BE2C (cell line): ENCODE measurements around the gene DENND4C.

Experiments
- DNase-seq: peaks from one replicate; pipeline ENCODE4 v3.0.0-alpha.2; 2020
- H3K27me3 ChIP-seq: fragments of 250-450 bp; sonication (Bioruptor Pico); 2 replicates; pipeline ENCODE4 v1.5.1; 2020; ENCODE audit warnings: mild to moderate bottlenecking
- H3K36me3 ChIP-seq: fragments of 250-450 bp; sonication (Bioruptor Pico); 2 replicates; pipeline ENCODE4 v1.5.1; 2020; ENCODE audit warnings: mild to moderate bottlenecking
- H3K4me1 ChIP-seq: fragments of 250-450 bp; sonication (Bioruptor Pico); 2 replicates; pipeline ENCODE4 v1.5.1; 2020
- H3K4me3 ChIP-seq: 2 replicates; pipeline ENCODE4 v1.5.1; 2011; ENCODE audit warnings: low read depth, low read length
- H3K9me3 ChIP-seq: fragments of 250-450 bp; sonication (Bioruptor Pico); 2 replicates; pipeline ENCODE4 v1.5.1; 2020
- TF ChIP-seq, protein P1 (sequence below): IDR thresholded peaks from 2 replicates; pipeline ENCODE4 v1.5.1; 2012; ENCODE audit warnings: mild to moderate bottlenecking, low read depth, low read length

DENND4C gene

DNA sequence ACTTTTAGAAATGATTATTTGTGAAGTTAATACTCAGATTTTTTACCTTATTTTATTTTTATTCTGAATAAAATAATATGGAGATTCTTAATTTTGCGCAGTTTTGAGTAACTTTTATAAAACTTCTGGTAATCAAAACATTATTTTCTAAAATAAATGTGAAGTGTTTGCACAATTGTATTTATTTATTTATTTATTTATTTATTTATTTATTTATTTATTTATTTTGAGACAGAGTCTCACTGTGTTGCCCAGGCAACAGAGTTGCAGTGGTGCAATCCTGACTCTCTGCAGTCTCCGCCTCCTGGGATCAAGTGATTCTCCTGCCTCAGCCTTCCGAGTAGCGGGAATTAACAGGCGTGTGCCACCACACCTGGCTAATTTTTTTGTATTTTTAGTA lies 76.1 kb downstream of the DENND4C start:
- Histone ChIP-seq H3K9me3 (no peaks in the 10 kb centered on the region), H3K27me3 (no peaks in the 10 kb centered on the region), H3K4me3 (no peak overlapping the region), H3K36me3 (peaks cover 4% of the 10 kb centered on the region), H3K4me1 (no peaks in the 10 kb centered on the region)
- no peak for DNase-seq
- TF ChIP-seq, protein P1, sequence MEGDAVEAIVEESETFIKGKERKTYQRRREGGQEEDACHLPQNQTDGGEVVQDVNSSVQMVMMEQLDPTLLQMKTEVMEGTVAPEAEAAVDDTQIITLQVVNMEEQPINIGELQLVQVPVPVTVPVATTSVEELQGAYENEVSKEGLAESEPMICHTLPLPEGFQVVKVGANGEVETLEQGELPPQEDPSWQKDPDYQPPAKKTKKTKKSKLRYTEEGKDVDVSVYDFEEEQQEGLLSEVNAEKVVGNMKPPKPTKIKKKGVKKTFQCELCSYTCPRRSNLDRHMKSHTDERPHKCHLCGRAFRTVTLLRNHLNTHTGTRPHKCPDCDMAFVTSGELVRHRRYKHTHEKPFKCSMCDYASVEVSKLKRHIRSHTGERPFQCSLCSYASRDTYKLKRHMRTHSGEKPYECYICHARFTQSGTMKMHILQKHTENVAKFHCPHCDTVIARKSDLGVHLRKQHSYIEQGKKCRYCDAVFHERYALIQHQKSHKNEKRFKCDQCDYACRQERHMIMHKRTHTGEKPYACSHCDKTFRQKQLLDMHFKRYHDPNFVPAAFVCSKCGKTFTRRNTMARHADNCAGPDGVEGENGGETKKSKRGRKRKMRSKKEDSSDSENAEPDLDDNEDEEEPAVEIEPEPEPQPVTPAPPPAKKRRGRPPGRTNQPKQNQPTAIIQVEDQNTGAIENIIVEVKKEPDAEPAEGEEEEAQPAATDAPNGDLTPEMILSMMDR = no peak

DNA sequence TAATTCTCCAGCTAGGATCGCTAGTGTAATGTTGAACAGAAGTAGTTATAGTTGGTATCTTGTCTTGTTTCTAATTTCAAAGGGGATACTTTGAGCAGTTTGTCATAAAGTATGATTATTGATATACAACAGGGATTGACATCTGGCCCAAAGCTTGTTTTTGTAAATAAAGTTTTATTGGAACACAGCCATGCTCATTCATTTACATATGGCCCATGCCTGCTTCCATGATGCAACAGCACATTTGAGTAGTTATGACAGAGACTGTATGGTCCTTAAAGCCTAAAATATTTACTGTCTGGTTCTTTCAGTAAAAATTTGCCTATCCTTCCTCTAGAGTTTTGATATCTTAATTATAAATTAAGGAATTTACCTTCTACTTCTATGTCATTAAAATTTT lies 79.8 kb downstream of the DENND4C start:
- H3K36me3 ChIP-seq = no peaks in the 10 kb centered on the region; the same call in 1 of the 2 replicates
- no peaks in the 10 kb centered on the region; the same call in 1 of the 2 replicates for H3K4me1 ChIP-seq
- H3K4me3 ChIP-seq = no peak overlapping the region
- no peaks in the 10 kb centered on the region for H3K27me3 ChIP-seq
- TF ChIP-seq, protein P1 = no peak
- H3K9me3 ChIP-seq = no peaks in the 10 kb centered on the region
- no peak for DNase-seq

DNA sequence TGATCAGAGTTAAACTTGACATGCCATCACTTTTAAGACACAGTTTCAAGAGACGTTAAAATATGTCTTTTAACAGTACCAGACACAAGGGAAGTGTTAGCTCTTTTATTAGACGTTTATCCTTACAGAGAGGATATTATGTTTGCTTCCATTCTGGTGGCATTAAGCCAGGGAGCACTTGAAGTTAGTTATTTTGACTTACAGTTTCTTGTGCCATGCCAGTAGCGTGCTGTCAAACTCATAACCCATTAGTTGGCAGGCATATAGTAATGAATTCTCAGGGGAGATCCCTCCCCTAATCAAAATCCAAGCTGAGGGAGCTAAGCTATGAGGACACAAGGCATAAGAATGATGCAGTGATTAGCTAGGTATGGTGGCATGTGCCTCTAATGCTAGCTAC lies 83.1 kb downstream of the DENND4C start:
- no peaks in the 10 kb centered on the region for H3K27me3 ChIP-seq
- no peak for DNase-seq
- H3K4me3 ChIP-seq = no peak overlapping the region
- H3K4me1 ChIP-seq = no peaks in the 10 kb centered on the region; the same call in 1 of the 2 replicates
- H3K36me3 ChIP-seq = peaks cover 11% of the 10 kb centered on the region
- H3K9me3 ChIP-seq = no peaks in the 10 kb centered on the region
- TF ChIP-seq, protein P1 = no peak

DNA sequence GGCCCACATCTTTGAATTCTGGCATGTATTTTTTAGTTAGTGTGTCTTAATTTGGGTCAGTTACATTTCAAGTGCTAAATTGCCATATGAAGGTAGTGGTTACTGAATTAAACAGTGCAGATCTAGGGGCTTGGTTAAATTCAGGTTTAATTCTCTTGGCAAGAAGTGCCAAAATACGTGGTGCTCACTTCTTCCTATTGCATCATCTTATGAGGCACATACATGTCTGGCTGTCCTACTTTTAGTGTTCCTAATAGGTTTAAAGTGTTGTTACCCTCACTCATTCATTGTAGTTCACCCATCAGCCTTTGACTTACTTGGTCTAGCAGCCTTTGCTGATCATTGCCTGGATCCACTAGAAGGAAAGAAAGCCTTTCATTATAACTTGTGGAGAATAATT lies 90.0 kb downstream of the DENND4C start:
- Histone ChIP-seq H3K4me1 (no peaks in the 10 kb centered on the region), H3K36me3 (peaks cover 18% of the 10 kb centered on the region), H3K4me3 (no peak overlapping the region), H3K9me3 (no peaks in the 10 kb centered on the region), H3K27me3 (no peaks in the 10 kb centered on the region)
- no peak for DNase-seq
- TF ChIP-seq, protein P1 = no peak

DNA sequence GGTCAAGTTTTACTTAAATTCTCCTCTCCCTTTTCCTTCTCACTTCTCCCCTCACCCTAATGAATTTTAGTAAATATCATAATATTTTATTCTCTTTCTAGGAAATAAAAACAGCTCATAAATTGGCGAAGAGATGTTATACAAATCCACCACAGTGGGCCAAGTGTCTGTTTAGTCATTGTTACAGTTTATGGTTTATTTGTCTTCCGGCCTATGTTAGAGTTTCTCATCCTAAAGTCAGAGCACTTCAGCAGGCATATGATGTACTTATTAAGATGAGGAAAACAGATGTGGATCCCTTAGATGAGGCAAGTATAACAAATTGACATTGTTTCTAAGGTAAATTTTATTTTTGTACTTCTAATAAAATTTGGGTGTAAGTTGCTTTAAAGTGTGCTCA lies 101.4 kb downstream of the DENND4C start:
- Histone ChIP-seq H3K4me3 (no peak overlapping the region), H3K9me3 (no peaks in the 10 kb centered on the region), H3K27me3 (no peaks in the 10 kb centered on the region), H3K36me3 (peaks cover 8% of the 10 kb centered on the region), H3K4me1 (no peaks in the 10 kb centered on the region)
- DNase-seq = no peak
- TF ChIP-seq, protein P1 = no peak

DNA sequence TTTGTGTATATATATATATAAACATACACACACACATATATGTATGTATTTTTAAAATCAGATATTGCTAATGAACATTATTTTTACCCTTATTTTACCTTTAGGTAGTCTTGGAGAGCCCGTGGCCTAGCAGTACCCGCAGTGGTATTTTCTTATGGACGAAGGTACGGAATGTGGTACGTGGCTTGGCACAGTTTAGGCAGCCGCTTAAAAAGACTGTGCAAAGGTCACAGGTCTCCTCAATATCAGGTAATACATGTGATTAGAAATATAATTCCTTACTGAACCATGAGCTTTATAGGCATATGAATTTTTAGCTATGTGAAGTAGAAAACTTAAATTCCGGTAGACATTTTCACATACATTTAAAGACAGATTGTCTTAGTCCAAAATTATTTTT lies 105.7 kb downstream of the DENND4C start:
- H3K27me3 ChIP-seq = no peaks in the 10 kb centered on the region

More for the DNA sequence above, 105.7 kb downstream of the DENND4C start:
- no peak for DNase-seq
- H3K36me3 ChIP-seq = peaks cover 12% of the 10 kb centered on the region
- TF ChIP-seq, protein P1 = no peak
- H3K4me1 ChIP-seq = no peaks in the 10 kb centered on the region
- H3K9me3 ChIP-seq = no peaks in the 10 kb centered on the region
- H3K4me3 ChIP-seq = no peak overlapping the region
